PC-9 (cell line): ENCODE measurements around the gene PDLIM5. TPM values are rescaled to one million over a fixed set of nuclear protein-coding genes. Genes with fewer than 3 reads are reported as not detected.
A peak's percentile ranks its signal among the peaks of the same experiment; 100 is the strongest.

Source experiments
- BruUV-seq: library from RNA; stranded (reverse); fragments of 400-500 nt; replicated peaks from 2 replicates; lab custom pipeline; 2021; lab: Mats Ljungman, UMichigan
- CTCF ChIA-PET: fragments of 300-600 bp; sonication (Branson Sonifier 250); formaldehyde crosslinking; loops from one replicate; lab custom pipeline; 2022; ENCODE audit warnings: antibody characterized with exemption; lab: Charles Lee
- POLR2A ChIA-PET: fragments of 300-600 bp; sonication (Branson Sonifier 250); formaldehyde crosslinking; loops from one replicate; lab custom pipeline; 2022; ENCODE audit warnings: antibody characterized with exemption; ENCODE audit not compliant: unreplicated experiment; lab: Charles Lee
- DNase-seq, 2 experiments: peaks; one replicate each; pipeline versions ENCODE4 v3.0.0 to v3.0.0-alpha.2; 2015 to 2022; ENCODE audit warnings: mixed read lengths in 1 of 2
- H2AFZ ChIP-seq: fragments of 200-600 bp; sonication (generic); 2 replicates; pipeline ENCODE4 v1.8.1; 2017; ENCODE audit warnings: antibody characterized with exemption
- H3F3A ChIP-seq: fragments of 200-600 bp; sonication (generic); 2 replicates; pipeline ENCODE4 v1.8.1; 2017; ENCODE audit warnings: antibody characterized with exemption, mild to moderate bottlenecking, low read depth; ENCODE audit not compliant: insufficient read depth
- H3K27ac ChIP-seq: fragments of 200-600 bp; sonication (generic); 2 replicates; pipeline ENCODE4 v1.6.1; 2016; ENCODE audit warnings: mixed run types
- H3K27me3 ChIP-seq: fragments of 200-600 bp; sonication (generic); 2 replicates; pipeline ENCODE4 v1.6.1; 2016; ENCODE audit warnings: low read depth, mixed run types; ENCODE audit not compliant: insufficient read depth
- H3K36me3 ChIP-seq: fragments of 200-600 bp; sonication (generic); 2 replicates; pipeline ENCODE4 v1.6.1; 2016; ENCODE audit warnings: low read depth, mixed run types
- H3K4me1 ChIP-seq: fragments of 200-600 bp; sonication (generic); replicated peaks from 2 replicates; pipeline ENCODE4 v1.6.1; 2016; ENCODE audit warnings: mixed run types; ENCODE audit not compliant: insufficient read depth
- H3K4me2 ChIP-seq: fragments of 200-600 bp; sonication (generic); 2 replicates; pipeline ENCODE4 v1.6.1; 2017; ENCODE audit warnings: mixed run types
- H3K4me3 ChIP-seq: fragments of 200-600 bp; sonication (generic); 2 replicates; pipeline ENCODE4 v1.6.1; 2016; ENCODE audit warnings: mixed run types
- H3K79me2 ChIP-seq: fragments of 200-600 bp; sonication (generic); 2 replicates; pipeline ENCODE4 v1.6.1; 2017; ENCODE audit warnings: low read depth, mixed run types
- H3K9me2 ChIP-seq: fragments of 200-600 bp; sonication (generic); 2 replicates; pipeline ENCODE4 v1.8.1; 2017; ENCODE audit warnings: mild to moderate bottlenecking; ENCODE audit not compliant: insufficient read depth
- H3K9me3 ChIP-seq: fragments of 200-600 bp; sonication (generic); 2 replicates; pipeline ENCODE4 v1.8.1; 2016; ENCODE audit warnings: low read depth; ENCODE audit not compliant: insufficient read depth
- H4K20me1 ChIP-seq: fragments of 200-600 bp; sonication (generic); 2 replicates; pipeline ENCODE4 v1.8.1; 2017; ENCODE audit not compliant: insufficient read depth
- EZH2 ChIP-seq: fragments of 200-600 bp; sonication (generic); IDR thresholded peaks from 2 replicates; pipeline ENCODE4 v1.8.0; 2017; ENCODE audit warnings: antibody characterized with exemption, low read depth
- intact Hi-C: fragments of 100-400 bp; cut with micrococcal nuclease; formaldehyde crosslinking; loops from one replicate; pipeline ENCODE4 v1.10.0; 2022; ENCODE audit not compliant: unreplicated experiment
- total RNA-seq: library from RNA; stranded (reverse); gene quantifications from 2 replicates; pipeline ENCODE4 v1.2.3, GENCODE V29; 2021
- TF ChIP-seq, protein P1 (sequence below): fragments of 200-600 bp; sonication (generic); conservative IDR thresholded peaks from 2 replicates; pipeline ENCODE4 v1.6.1; 2017; ENCODE audit warnings: mixed run types, antibody characterized with exemption, mild to moderate bottlenecking, moderate library complexity

Gene PDLIM5
- total RNA-seq, 1 experiment from 2014 or later, result 130 TPM

DNA sequence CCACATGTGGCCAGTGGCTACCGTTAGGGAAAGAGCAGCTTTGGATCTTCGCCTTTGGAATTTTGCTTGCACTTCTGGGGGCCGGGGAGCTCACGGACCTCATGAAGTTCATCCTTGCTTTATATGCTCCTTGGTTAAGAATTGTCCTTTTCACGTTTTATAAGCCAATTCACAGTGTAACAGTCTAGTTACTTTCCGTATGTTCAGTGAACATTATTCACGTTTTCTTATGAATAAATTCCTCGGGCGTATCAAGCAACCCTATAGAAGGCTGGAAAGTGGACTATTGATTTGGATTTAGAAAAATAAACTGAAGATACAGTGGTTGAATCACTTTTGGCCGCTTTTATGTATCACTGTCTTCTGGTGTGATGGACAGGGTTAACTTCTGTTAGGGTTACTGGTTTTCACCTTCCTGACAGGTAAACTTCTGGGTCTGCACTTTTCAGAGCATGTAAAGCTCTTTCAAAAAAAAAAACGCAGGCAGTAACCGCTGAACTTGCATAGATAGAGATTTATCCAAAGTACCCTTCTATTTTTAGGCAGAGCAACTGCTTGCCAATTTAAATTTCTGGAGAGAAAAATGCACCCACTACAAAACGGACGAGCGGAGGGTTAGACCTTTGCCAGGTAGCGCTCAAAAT is 569 bp upstream of the PDLIM5 start:
- H3K4me1 ChIP-seq, result peaks cover 26% of the 10 kb centered on the region
- CTCF ChIA-PET, result interaction anchor here (0.6 to 1.2 kb wide), 3 partner anchors 44 to 109 kb away, joined by 3 to 15 read pairs (median 4); no protein-coding TSS in a partner anchor

DNA sequence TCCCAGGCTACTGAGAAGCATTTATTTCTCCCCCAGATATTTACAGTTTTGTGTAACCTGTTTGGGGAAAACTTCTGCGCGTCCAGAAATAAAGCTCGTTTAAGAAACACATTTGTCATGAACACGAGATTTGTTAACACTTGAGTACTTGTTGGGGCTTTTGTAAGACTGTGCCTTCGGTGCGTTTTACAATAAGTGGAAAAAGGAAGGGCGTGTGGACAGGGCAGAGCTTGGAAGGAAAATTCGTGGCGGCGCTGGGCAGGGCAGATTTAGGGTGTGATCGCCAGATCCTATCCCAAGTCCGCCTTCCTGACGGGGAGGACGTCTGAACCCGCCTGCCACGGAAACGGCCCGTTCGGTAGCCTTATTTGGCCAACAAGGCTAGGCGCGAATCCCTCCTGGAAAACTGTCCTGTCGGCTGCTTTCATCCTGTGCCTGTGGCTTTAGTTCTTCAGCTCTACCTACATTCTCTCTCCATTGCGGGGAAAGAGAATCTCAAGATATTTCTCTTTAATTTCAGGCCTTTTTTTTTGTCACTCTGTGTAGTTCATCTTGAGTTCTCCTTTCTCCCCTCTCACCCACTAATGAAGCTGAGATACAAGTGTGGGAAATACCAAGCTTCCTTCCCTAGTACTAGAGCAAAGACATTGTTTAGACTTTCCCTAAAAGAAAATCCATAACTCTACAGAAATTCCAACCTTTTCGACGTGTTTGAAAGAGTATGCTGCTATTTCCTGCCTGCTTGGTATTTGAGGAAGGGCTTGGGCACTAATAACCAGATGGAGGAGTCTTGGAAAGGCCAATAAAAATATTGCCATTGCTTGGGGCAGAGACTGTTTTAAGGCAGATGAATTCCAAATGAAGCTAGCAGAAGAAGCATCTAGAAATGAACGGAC is 982 bp downstream of the PDLIM5 start:
- TF ChIP-seq, protein P1, sequence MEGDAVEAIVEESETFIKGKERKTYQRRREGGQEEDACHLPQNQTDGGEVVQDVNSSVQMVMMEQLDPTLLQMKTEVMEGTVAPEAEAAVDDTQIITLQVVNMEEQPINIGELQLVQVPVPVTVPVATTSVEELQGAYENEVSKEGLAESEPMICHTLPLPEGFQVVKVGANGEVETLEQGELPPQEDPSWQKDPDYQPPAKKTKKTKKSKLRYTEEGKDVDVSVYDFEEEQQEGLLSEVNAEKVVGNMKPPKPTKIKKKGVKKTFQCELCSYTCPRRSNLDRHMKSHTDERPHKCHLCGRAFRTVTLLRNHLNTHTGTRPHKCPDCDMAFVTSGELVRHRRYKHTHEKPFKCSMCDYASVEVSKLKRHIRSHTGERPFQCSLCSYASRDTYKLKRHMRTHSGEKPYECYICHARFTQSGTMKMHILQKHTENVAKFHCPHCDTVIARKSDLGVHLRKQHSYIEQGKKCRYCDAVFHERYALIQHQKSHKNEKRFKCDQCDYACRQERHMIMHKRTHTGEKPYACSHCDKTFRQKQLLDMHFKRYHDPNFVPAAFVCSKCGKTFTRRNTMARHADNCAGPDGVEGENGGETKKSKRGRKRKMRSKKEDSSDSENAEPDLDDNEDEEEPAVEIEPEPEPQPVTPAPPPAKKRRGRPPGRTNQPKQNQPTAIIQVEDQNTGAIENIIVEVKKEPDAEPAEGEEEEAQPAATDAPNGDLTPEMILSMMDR, result no peak
- no peak for TF ChIP-seq EZH2
- BruUV-seq, result TSS peak; percentile 58
- Histone ChIP-seq H3K4me2 (peak overlapping the region; percentile 95), H2AFZ (peak overlapping the region; percentile 72), H3K27ac (peak overlapping the region; percentile 80), H4K20me1 (peaks cover 8% of the 10 kb centered on the region; the same call in 1 of the 2 replicates), H3K4me3 (peak overlapping the region; percentile 98), H3K79me2 (peaks cover 52% of the 10 kb centered on the region), H3K4me1 (peaks cover 19% of the 10 kb centered on the region), H3F3A (0 out of 2 replicates have a peak, but pooled peaks cover 3% of the 10 kb centered on the region), H3K36me3 (peaks cover 15% of the 10 kb centered on the region), H3K27me3 (no peaks in the 10 kb centered on the region), H3K9me3 (no peaks in the 10 kb centered on the region), H3K9me2 (no peaks in the 10 kb centered on the region)
- intact Hi-C loops, result loop anchor here (1.0 to 5.0 kb wide), 4 partner anchors 32 to 145 kb away; no protein-coding TSS in a partner anchor
- ChIA-PET CTCF (no interaction called here), POLR2A (interaction anchor here (0.6 to 1.2 kb wide), 7 partner anchors 20 to 246 kb away, joined by 3 to 6 read pairs (median 5); no protein-coding TSS in a partner anchor)
- peak; percentile 61 to 73 for DNase-seq

More for the DNA sequence above, 569 bp upstream of the PDLIM5 start:
- peak overlapping the region; percentile 98 for H3K4me3 ChIP-seq
- no peaks in the 10 kb centered on the region for H3K27me3 ChIP-seq
- H3K4me2 ChIP-seq, result peak overlapping the region; percentile 93
- BruUV-seq, result no TSS peak
- peaks cover 39% of the 10 kb centered on the region for H3K79me2 ChIP-seq
- H3K9me2 ChIP-seq, result no peaks in the 10 kb centered on the region
- TF ChIP-seq EZH2, result no peak
- TF ChIP-seq, protein P1, result no peak
- peak overlapping the region; percentile 84 for H2AFZ ChIP-seq
- 0 out of 2 replicates have a peak, but pooled peaks cover 3% of the 10 kb centered on the region for H3F3A ChIP-seq
- H3K27ac ChIP-seq, result peak overlapping the region; percentile 29; the same call in 1 of the 2 replicates
- peaks cover 8% of the 10 kb centered on the region; the same call in 1 of the 2 replicates for H4K20me1 ChIP-seq
- H3K36me3 ChIP-seq, result peaks cover 8% of the 10 kb centered on the region
- no peaks in the 10 kb centered on the region for H3K9me3 ChIP-seq
- DNase-seq, result no peak
- intact Hi-C loops, result loop anchor here (5.0 kb wide), 1 partner anchor 146 kb away; no protein-coding TSS in a partner anchor
- POLR2A ChIA-PET, result interaction anchor here (0.5 to 0.9 kb wide), 5 partner anchors 40 to 108 kb away, joined by 3 to 6 read pairs (median 4); no protein-coding TSS in a partner anchor
